HG02759 (cell line): ENCODE data around the gene DGLUCY.
A peak's percentile ranks its signal among the peaks of the same experiment; 100 is the strongest.
"Not testable (repeated sequence)": the region's sequence is repeated elsewhere in the genome, so short reads cannot be mapped to it uniquely, and the experiment has no call there.

ENCODE experiments used
- ATAC-seq: cut with Tn5 transposase; IDR thresholded peaks from one replicate; pipeline ENCODE4 v1.9.1; 2021; ENCODE audit warnings: mild to moderate bottlenecking, moderate library complexity; ENCODE audit not compliant: unreplicated experiment

DGLUCY gene, protein sequence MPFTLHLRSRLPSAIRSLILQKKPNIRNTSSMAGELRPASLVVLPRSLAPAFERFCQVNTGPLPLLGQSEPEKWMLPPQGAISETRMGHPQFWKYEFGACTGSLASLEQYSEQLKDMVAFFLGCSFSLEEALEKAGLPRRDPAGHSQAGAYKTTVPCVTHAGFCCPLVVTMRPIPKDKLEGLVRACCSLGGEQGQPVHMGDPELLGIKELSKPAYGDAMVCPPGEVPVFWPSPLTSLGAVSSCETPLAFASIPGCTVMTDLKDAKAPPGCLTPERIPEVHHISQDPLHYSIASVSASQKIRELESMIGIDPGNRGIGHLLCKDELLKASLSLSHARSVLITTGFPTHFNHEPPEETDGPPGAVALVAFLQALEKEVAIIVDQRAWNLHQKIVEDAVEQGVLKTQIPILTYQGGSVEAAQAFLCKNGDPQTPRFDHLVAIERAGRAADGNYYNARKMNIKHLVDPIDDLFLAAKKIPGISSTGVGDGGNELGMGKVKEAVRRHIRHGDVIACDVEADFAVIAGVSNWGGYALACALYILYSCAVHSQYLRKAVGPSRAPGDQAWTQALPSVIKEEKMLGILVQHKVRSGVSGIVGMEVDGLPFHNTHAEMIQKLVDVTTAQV

DNA sequence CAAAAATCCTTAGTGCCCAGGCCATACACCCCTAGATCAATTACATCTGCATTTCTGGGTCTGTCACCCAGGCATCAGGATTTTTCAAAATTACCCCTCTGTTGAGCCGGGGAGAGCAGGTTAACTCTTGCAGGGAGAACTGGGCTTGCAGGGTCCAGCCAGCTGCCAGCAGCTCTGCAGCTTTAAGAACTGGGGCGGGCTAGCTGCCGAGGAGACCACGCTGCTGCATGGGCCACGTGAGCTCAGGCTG is at the start of gene DGLUCY:
Gene DGLUCY, plus strand, starts transcription at position 245 of the 250 bp plus-strand sequence. CDS start 46,222 bp downstream, outside the sequence.
- ATAC-seq, result peak; percentile 72

DNA sequence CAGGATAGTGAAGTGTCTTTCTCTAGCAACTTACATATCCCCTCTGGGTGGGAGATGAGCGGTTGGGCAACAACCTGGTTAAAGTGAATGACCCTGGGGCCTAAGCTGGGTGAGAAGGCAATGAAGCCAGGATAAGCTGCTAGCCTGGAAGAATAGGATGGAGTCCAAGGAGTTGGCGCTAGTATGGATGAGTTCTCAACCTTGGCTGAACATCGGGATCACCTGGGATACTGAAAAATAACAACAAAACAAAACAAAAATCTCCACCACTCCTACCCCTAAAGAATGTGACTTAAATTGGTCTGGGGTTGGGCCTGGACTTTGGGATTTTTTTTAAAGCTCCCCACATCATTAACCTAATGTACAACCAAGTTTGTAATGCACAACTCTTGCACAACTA is 48.6 kb upstream of the DGLUCY start:
- no peak for ATAC-seq

DNA sequence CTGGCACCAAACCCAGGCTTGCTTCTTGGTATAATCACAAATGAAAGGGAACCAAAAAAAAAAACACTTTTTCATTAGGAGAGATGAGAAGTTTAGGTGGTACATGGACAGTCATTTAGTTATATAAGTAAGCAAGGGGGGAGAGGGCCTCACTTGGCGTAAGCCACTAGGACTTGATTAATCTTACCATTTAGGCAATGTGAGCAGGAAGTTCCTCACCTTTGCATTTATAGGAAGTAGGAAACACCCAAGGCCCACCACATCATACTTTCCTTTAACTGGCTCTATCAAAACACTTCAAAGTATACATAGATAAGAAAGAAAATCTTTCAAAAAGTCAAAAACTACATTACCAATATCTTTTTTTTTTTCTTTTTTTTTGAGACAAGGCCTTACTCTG is 46.7 kb upstream of the DGLUCY start:
- no peak for ATAC-seq

DNA sequence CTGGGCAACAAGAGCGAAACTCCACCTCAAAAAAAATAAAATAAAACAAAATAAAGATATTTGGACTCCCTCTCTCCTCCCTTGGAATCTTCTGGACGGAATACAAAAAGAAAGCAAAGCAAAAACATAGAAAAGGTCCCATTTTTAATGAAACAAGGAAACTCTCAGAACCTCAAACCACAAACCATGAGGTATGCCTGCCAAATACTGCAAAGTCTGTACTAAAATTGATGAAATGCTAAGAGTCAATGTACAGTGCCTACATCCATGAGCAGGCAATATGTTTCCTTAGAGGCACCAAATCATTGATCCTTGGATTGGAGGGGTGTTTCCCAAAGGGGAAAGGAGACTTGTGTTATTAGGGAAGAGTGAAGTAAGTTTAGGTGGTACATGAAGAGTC is 45.2 kb upstream of the DGLUCY start:
- no peak for ATAC-seq

GRCh38 chr14:91070572-91070971 is 43.3 kb upstream of the DGLUCY start:
- no peak for ATAC-seq

DNA sequence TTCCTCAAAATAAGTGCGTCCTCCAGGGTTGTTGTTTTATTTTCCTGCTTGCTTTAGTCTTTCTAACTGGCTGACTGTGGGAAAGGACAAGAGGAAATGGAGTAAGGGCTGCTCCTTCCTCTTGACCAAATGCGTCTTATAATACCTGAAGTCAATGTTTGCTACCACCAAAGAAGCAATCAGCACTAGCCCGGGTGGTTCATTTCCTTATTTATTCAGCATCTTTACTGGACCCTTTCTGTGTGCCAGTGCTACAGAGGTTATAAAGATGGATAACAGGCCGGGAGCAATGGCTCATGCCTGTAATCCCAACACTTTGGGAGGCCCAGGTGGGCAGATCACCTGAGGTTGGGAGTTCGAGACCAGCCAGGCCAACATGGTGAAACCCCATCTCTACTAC is 38.3 kb upstream of the DGLUCY start:
- no peak for ATAC-seq

- ATAC-seq, result peak; percentile 85
Observed at GRCh38 chr14:91078095-91078737, 35.7 kb upstream of the DGLUCY start.

- ATAC-seq, result no peak
Observed at GRCh38 chr14:91080071-91080470, 33.8 kb upstream of the DGLUCY start.

- ATAC-seq, result no peak
Observed at GRCh38 chr14:91082282-91082681, 31.6 kb upstream of the DGLUCY start.

DNA sequence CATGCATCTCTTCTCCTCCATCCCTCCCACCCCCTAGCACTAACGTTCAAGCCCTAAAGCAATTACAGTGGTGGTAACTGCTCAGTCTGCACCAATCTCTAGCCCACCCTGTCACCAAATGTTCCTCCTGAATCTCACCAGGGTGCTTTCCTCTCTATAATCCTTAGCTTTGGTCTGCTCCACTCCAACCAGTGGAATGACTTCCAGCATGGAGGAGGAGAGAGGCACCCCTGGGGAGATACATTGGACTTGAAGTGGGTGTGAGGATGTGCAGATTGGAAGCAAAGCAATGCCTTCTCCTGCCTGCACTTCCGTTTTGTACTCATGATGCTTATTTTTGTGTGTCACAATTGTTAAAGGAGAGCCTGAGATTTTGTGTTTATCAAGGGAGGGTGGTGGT is 29.4 kb upstream of the DGLUCY start:
- no peak for ATAC-seq

DNA sequence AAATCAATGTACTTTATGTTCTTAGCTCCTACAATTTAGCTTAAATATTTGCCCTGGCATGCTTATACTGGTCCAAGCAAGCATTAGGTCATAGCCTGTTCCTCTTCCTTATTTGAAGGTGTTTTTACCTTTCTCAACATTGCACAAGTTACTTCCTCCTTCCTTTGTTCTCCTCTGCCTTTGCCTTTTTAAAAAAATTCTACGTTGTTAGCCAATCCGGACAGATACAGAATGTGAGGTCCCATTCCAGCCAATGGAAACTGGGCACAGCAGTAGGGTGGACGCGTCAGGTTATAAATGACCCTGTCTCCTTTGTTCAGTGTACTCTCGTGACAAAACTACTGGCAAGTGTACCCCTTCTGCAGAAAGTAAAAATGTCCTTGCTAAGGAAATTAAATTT is 26.4 kb upstream of the DGLUCY start:
- not testable (repeated sequence) for ATAC-seq

DNA sequence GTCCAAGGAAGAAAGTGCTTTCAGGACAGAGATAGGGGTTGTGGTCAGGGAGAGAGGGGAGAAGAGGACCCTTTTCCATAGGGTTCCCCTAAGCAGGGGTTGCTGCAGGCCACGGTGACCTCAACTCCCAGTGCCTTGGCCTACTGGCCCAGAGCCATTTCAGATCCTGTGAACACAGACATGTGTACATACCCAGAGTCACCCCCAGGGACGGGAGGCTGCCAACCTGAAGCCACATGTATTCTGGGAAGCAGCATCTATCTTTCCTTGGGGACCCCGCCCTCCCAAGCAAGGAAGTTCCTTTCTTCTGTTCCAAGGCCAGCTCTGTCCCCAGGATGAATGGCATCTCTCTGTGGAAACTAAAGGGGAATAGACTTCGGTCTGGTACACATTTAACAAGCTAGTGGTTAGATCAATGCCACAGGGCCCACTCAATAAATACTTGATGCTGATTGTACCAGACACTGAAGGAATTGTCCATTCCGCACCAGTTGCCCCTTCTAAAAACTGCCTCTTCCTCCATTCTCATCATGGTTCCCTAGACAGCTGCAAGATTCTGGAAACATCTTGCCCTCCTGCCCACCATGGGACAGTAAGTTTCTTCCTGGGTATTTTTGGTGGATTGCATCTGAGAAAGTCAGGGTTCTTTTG is 25.2 kb upstream of the DGLUCY start:
- ATAC-seq, result no peak

- ATAC-seq, result no peak
Observed at GRCh38 chr14:91089958-91090535, 23.8 kb upstream of the DGLUCY start.

DNA sequence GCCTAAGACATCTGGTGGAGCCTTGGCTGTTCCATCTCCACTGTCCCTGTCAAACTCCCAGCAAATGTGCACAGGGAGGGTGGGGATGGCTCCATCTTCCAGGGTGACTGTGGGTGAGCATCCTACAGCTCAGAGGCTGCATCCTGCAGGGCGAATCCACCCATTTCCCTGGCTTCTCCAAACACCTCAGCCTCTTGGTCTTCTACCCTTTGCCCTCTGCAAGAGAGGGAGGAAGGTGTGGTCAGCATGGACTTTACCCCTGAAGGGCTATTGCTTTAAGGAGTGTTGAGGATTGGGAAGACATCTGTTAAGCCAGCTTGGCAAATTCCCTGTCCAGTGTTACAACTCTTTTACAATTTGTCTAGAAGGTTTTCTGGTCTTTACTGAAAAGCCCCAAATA is 23.1 kb upstream of the DGLUCY start:
- no peak for ATAC-seq

GRCh38 chr14:91092073-91092472 is 21.8 kb upstream of the DGLUCY start:
- no peak for ATAC-seq

DNA sequence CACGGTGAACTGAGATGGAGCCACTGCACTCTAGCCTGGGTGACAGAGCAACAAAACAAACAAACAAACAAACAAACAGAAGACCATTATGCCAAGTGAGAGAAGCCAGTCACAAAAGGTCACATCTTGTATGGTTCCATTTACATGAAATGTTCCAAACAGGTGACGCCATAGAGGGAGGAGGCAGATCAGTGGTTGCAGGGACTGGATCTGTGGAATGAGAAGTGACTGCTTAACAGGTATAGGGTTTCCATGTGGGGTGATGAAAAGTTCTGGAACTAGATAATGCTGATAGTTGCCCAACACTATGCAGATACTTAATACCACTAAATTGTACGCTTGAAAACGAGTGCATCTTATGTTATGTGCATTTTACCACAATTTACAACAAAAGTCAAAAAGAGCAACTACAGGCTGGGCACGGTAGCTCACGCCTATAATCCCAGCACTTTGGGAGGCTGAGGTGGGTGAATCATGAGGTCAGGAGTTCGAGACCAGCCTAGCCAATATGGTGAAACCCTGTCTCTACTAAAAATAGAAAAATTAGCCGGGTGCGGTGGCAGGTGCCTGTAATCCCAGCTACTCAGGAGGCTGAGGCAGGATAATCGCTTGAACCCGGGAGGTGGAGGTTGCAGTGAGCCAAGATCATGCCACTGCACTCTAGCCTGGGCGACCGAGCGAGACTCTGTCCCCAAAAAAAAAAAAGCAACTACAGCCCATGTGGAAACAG is 20.0 kb upstream of the DGLUCY start:
- not testable (repeated sequence) for ATAC-seq

DNA sequence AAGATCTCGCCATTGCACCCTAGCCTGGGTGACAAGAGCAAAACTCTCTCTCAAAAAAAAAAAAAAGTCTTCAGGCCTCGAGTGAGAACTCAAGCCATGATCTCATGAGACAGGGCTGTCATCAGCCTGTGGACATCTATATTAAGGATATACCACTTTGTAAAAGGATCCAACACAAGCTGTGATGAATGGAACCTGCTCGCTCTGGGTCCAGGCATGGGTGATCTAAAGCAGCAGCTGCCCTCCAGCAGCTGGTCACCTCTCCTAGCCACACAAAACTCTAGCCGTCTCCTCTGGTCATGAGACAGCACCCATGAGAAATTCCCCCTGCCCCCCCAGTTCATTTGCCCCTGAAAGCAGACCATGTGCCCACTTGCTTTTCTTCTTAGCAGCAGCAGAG is 19.1 kb upstream of the DGLUCY start:
- ATAC-seq, result no peak

GRCh38 chr14:91095178-91095577 is 18.7 kb upstream of the DGLUCY start:
- no peak for ATAC-seq

DNA sequence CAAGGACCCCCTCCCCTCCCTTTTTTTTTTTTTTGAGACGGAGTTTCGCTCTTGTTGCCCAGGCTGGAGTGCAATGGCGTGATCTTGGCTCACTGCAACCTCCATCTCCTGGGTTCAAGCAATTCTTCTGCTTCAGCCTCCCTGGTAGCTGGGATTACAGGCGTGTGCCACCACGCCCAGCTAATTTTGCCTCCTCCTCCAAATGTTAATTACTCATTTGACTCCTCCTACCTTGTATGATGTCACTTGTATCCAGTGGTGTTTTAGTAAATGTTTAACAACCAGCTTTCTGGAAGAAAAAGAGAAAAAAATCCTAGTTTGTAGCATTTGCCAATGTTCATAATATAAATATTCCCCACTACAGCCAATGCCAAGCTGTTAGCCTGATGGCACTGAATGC is 16.2 kb upstream of the DGLUCY start:
- not testable (repeated sequence) for ATAC-seq

GRCh38 chr14:91098591-91098990 is 15.3 kb upstream of the DGLUCY start:
- no peak for ATAC-seq

DNA sequence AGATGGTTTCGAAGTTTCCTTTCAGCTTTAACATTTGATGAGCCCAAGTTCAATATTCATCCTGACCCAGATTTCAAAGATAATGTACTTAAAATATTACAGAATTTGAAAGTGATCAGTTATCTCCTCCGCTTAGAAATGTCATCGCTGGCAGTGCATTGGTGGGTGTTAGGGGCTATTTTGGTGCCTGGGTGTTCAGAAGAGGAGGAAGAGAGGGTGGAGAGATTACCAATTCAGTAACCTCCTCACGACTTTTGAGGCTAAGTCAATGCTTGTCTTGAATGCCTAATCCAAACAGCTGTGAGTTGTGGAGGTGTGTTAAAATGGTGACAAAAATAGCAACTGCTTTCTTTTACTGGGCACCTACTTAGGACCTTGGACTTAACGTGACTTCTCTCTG is 13.8 kb upstream of the DGLUCY start:
- no peak for ATAC-seq
